GM12873 (cell line): Measurements from ENCODE around the gene LRRK2.

ENCODE experiments used
- CTCF ChIP-seq: IDR thresholded peaks from 2 replicates; pipeline ENCODE4 v1.5.1; 2012; ENCODE audit warnings: low read depth, mild to moderate bottlenecking, moderate library complexity, low read length, control low read depth; ENCODE audit not compliant: insufficient read depth; ENCODE audit errors: missing control alignments

Gene LRRK2

GRCh38 chr12:40258371-40258770 lies 33.6 kb downstream of the LRRK2 start:
- no peak for TF ChIP-seq CTCF

- TF ChIP-seq CTCF: no peak
Observed at GRCh38 chr12:40261937-40262336, 37.1 kb downstream of the LRRK2 start.

- TF ChIP-seq CTCF: no peak
Observed at GRCh38 chr12:40262657-40263056, 37.9 kb downstream of the LRRK2 start.

- TF ChIP-seq CTCF: no peak
Observed at GRCh38 chr12:40263616-40264409, 39.0 kb downstream of the LRRK2 start.

GRCh38 chr12:40271981-40272664 lies 47.3 kb downstream of the LRRK2 start:
- TF ChIP-seq CTCF: no peak

GRCh38 chr12:40281791-40282364 lies 57.1 kb downstream of the LRRK2 start:
- TF ChIP-seq CTCF: no peak

- no peak for TF ChIP-seq CTCF
Observed at GRCh38 chr12:40286583-40286982, 61.8 kb downstream of the LRRK2 start.
